HG03095 (cell line): ENCODE data around the gene CD320.
"Not testable (repeated sequence)": the region's sequence is repeated elsewhere in the genome, so short reads cannot be mapped to it uniquely, and the experiment has no call there.

ENCODE experiments used
- ATAC-seq: cut with Tn5 transposase; IDR thresholded peaks from one replicate; pipeline ENCODE4 v1.9.1; 2021; ENCODE audit warnings: moderate library complexity; ENCODE audit not compliant: unreplicated experiment

The CD320 gene

DNA sequence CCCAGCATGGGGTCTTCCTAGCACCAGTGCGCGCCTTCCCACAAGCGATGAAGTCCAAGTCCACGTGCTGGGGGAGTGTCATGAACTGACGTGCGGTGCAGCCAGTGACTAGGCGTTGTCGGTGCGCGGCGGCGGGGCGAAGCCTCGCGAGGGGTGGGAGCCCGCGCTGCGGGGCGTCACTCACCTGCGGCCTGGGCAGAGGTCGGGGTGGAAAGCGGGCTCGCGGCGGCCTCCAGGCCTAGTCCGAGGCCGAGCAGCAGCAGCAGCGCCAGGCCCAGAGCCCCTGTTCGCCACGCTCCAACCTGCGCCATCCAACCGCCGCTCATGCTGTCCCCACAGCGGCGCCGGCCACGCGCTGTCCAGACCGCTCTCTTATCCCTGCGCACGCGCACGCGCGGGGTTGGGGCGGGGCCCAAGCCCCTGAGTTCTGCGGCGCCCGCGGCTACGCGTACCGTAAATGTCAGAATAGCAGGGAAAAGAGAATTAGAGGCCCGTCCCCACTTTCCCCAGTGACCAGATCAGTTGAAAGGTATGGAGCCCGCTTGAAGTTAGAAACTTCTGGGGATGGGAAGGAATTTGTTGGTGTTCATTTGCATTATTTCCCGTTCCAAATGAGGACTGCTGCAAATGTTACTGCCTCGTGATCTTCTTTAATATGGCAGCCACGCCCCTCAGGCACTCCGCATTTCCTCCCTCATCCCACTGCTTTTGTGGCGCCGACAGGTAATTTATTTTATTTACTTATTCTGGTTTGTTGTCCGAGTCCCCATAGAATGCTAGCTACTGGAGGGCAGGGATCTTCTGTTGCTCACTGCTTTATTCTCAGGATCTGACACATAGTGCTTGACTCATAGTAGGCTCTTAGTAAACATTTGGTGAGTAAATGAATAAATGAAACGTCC, at the start of gene CD320:
CD320 (minus strand) TSS at position 394 of the 902 bp plus-strand sequence; CDS start at position 326, 68 bp downstream.
- peak; percentile 71 for ATAC-seq

- ATAC-seq = no peak
Observed at GRCh38 chr19:8357007-8357521, 48.9 kb upstream of the CD320 start.

- no peak for ATAC-seq
Observed at GRCh38 chr19:8355631-8356402, 47.7 kb upstream of the CD320 start.

GRCh38 chr19:8352845-8353244, 44.7 kb upstream of the CD320 start:
- not testable (repeated sequence) for ATAC-seq

- no peak for ATAC-seq
Observed at GRCh38 chr19:8352134-8352827, 44.1 kb upstream of the CD320 start.

- ATAC-seq = not testable (repeated sequence)
Observed at GRCh38 chr19:8349629-8350372, 41.6 kb upstream of the CD320 start.

GRCh38 chr19:8343483-8343844, 35.3 kb upstream of the CD320 start:
- no peak for ATAC-seq

- ATAC-seq = peak; percentile 96
Observed at GRCh38 chr19:8342684-8343482, 34.7 kb upstream of the CD320 start, which contains the start of gene KANK3. KANK3 (minus strand) TSS chr19:8343262; CDS start chr19:8337828, 5,434 bp downstream.

DNA sequence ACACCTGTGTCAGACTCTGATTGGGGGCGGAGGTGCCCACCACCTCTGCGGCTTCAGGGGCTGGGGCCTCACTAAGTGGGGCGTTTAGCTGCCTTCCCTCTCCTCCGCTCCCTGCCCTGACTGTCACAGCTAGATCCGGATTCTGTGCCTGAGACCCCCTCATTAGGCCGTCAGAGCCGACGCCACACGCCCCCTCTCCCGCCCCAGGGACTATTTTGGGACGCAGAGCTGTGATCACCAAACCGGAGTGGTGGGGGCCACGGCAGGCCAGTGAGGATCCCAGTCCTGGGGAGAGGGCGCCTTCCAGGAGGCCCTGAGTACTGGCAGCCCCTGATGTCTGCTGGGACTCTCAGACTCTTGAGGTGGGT, 34.1 kb upstream of the CD320 start:
- ATAC-seq = no peak

DNA sequence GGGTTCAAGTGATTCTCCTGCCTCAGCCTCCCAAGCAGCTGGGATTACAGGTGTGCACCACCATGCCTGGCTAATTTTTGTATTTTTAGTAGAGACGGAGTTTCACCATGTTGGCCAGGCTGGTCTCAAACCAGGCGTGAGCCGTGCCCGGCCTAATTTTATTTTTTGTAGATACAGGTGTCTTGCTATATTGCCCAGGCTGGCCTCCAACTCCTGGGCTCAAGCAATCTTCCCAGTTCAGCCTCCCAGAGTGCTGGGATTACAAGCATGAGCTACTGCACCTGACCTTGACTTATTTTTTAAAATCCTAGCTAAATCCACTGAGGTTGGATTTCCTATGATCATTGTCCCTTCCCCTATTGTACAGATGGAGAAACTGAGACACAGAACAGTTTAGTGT, 33.3 kb upstream of the CD320 start:
- ATAC-seq = not testable (repeated sequence)

GRCh38 chr19:8340341-8341096, 32.4 kb upstream of the CD320 start:
- ATAC-seq = no peak

DNA sequence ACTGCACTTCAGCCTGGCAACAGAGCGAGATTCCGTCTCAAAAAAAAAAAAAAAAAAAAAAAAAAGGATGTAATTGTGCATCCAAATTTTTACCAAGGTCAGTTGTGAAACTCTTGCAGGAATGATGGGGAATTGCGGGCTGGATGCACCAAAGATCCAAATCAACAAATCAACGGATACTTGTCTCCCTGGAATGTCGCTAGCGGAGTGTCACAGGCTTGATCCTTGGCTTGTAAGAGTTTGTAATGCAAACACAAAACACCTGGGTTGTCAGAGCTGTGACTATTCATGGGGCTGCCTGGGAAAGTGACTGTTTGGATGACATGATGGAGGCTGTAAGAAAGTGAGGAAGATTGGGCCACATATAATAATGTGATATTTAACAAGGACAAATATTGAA, 30.7 kb upstream of the CD320 start:
- no peak for ATAC-seq

DNA sequence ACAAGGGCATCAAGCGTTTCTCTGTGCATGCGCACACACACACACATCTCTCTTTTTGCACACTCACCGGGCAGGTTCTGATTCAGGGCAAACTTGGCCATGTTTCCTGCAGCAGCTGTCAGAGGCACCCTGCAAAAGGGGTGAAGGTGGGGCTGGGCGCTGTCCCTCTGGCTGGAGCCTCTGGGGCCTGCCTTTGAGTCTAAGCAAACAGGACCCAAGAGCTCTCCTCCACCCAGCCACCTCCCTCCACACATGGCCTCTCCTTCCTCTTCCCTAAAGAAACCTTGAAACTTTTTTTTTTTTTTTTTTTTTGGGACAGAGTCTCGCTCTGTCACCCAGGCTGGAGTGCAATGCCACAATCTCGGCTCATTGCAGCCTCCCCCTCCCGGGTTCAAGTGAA, 29.6 kb upstream of the CD320 start:
- no peak for ATAC-seq

DNA sequence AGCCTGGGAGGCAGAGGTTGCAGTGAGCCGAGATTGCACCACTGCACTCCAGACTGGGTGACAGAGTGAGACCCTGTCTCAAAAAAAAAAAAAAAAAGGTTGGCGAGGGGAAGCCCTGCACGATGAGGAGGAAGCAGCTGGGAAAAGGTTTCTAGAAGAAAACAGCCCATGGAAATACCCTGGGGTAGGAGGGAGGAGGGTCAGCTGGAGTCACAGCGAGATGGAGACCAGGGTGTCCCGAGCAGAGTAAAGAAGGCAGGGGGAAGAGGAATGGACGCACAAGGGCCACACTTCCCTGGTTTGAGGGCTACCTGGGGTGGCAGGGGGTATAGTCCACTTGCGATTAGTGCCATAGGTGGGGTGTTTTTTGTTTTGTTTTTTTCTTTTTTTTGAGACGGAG, 28.5 kb upstream of the CD320 start:
- ATAC-seq = no peak

- ATAC-seq = no peak
Observed at GRCh38 chr19:8336072-8336569, 28.0 kb upstream of the CD320 start.

- ATAC-seq = no peak
Observed at GRCh38 chr19:8335343-8336071, 27.3 kb upstream of the CD320 start.

GRCh38 chr19:8334458-8335342, 26.5 kb upstream of the CD320 start:
- no peak for ATAC-seq
